Measurements from ENCODE around the gene ARHGAP18. TPM values are rescaled to one million over a fixed set of nuclear protein-coding genes. Genes with fewer than 3 reads are reported as not detected.

ARHGAP18 gene
- total and polyA plus RNA-seq, 4 experiments from 2014 or later: 2.3 to 4.6 (median 4.0) TPM

GRCh38 chr6:129659167-129659566, 50.8 kb downstream of the ARHGAP18 start:
- H3K36me3 Mint-ChIP-seq: peaks cover 0 to 3% of the 10 kb centered on the region in 2 donors
- intact Hi-C loops (cut with micrococcal nuclease): no loop called here
- H3K4me1 Mint-ChIP-seq: peaks cover 0 to 21% (median 11%) of the 10 kb centered on the region in 4 donors
- POLR2A ChIA-PET (ENCODE audit: partially characterized antibody): no interaction called here
- H3K9me3 Mint-ChIP-seq: no peaks in the 10 kb centered on the region
- H3K27me3 Mint-ChIP-seq: no peaks in the 10 kb centered on the region
- no peak overlapping the region for H3K27ac ChIP-seq (ENCODE audit: low read depth, low read length)
- H3K27ac Mint-ChIP-seq: no peak overlapping the region
- H3K27me3 ChIP-seq (ENCODE audit: insufficient read depth, low read length): no peaks in the 10 kb centered on the region
- no peaks in the 10 kb centered on the region for H3K36me3 ChIP-seq (ENCODE audit: insufficient read depth, low read length)
- no peak for DNase-seq
- no peaks in the 10 kb centered on the region for H3K4me1 ChIP-seq (ENCODE audit: insufficient read depth, low read length)
- H3K9me3 ChIP-seq (ENCODE audit: control insufficient read depth in 1 of 2, low read length in 2 of 2): no peaks in the 10 kb centered on the region
- CTCF ChIA-PET (ENCODE audit: partially characterized antibody): no interaction called here
- no peak overlapping the region for H3K4me3 ChIP-seq (ENCODE audit: low read length in 2 of 2)
- no peak overlapping the region for H3K4me3 Mint-ChIP-seq

GRCh38 chr6:129657483-129657882, 52.5 kb downstream of the ARHGAP18 start:
- Histone ChIP-seq H3K27ac (ENCODE audit: low read depth, low read length) (no peak overlapping the region), H3K36me3 (ENCODE audit: insufficient read depth, low read length) (no peaks in the 10 kb centered on the region), H3K9me3 (ENCODE audit: control insufficient read depth in 1 of 2, low read length in 2 of 2) (no peaks in the 10 kb centered on the region), H3K4me3 (ENCODE audit: low read length in 2 of 2) (no peak overlapping the region), H3K4me1 (ENCODE audit: insufficient read depth, low read length) (no peaks in the 10 kb centered on the region), H3K27me3 (ENCODE audit: insufficient read depth, low read length) (no peaks in the 10 kb centered on the region)
- intact Hi-C loops (cut with micrococcal nuclease): no loop called here
- no peak for DNase-seq
- no peak overlapping the region for H3K27ac Mint-ChIP-seq
- H3K4me1 Mint-ChIP-seq: peaks cover 0 to 19% (median 9%) of the 10 kb centered on the region in 4 donors
- CTCF ChIA-PET (ENCODE audit: partially characterized antibody): interaction anchor here (1.1 kb wide), 1 partner anchor 9 kb away, joined by 3 read pairs; no protein-coding TSS in a partner anchor
- no peaks in the 10 kb centered on the region for H3K27me3 Mint-ChIP-seq
- H3K4me3 Mint-ChIP-seq: no peak overlapping the region
- H3K9me3 Mint-ChIP-seq: no peaks in the 10 kb centered on the region
- peaks cover 0 to 4% of the 10 kb centered on the region in 2 donors for H3K36me3 Mint-ChIP-seq
- POLR2A ChIA-PET (ENCODE audit: partially characterized antibody): no interaction called here

GRCh38 chr6:129655334-129655733, 54.6 kb downstream of the ARHGAP18 start:
- H3K4me3 Mint-ChIP-seq: no peak overlapping the region
- H3K27ac ChIP-seq (ENCODE audit: low read depth, low read length): no peak overlapping the region
- CTCF ChIA-PET (ENCODE audit: partially characterized antibody): interaction anchor here (0.7 to 1.0 kb wide), 2 partner anchors 62 to 89 kb away, joined by 3 to 4 read pairs; no protein-coding TSS in a partner anchor
- peaks cover 0 to 4% of the 10 kb centered on the region in 2 donors for H3K36me3 Mint-ChIP-seq
- no peak overlapping the region for H3K4me3 ChIP-seq (ENCODE audit: low read length in 2 of 2)
- no peaks in the 10 kb centered on the region for H3K27me3 Mint-ChIP-seq
- H3K36me3 ChIP-seq (ENCODE audit: insufficient read depth, low read length): no peaks in the 10 kb centered on the region
- peaks cover 0 to 15% (median 4%) of the 10 kb centered on the region in 4 donors for H3K4me1 Mint-ChIP-seq
- no peaks in the 10 kb centered on the region for H3K4me1 ChIP-seq (ENCODE audit: insufficient read depth, low read length)
- no peaks in the 10 kb centered on the region for H3K9me3 ChIP-seq (ENCODE audit: control insufficient read depth in 1 of 2, low read length in 2 of 2)
- no peak for DNase-seq
- intact Hi-C loops (cut with micrococcal nuclease): no loop called here
- POLR2A ChIA-PET (ENCODE audit: partially characterized antibody): no interaction called here
- no peaks in the 10 kb centered on the region for H3K27me3 ChIP-seq (ENCODE audit: insufficient read depth, low read length)
- H3K9me3 Mint-ChIP-seq: no peaks in the 10 kb centered on the region
- H3K27ac Mint-ChIP-seq: peak overlapping the region in 1 of 7 donors; percentile 32

GRCh38 chr6:129653746-129654145, 56.2 kb downstream of the ARHGAP18 start:
- DNase-seq: no peak
- Histone ChIP-seq H3K9me3 (ENCODE audit: control insufficient read depth in 1 of 2, low read length in 2 of 2) (no peaks in the 10 kb centered on the region), H3K27me3 (ENCODE audit: insufficient read depth, low read length) (no peaks in the 10 kb centered on the region), H3K4me1 (ENCODE audit: insufficient read depth, low read length) (no peaks in the 10 kb centered on the region), H3K4me3 (ENCODE audit: low read length in 2 of 2) (no peak overlapping the region), H3K27ac (ENCODE audit: low read depth, low read length) (no peak overlapping the region), H3K36me3 (ENCODE audit: insufficient read depth, low read length) (no peaks in the 10 kb centered on the region)
- Mint-ChIP-seq H3K27me3 (no peaks in the 10 kb centered on the region), H3K4me3 (no peak overlapping the region), H3K36me3 (peaks cover 0 to 7% of the 10 kb centered on the region in 2 donors), H3K4me1 (peaks cover 0 to 11% (median 4%) of the 10 kb centered on the region in 4 donors), H3K27ac (no peak overlapping the region), H3K9me3 (no peaks in the 10 kb centered on the region)
- intact Hi-C loops (cut with micrococcal nuclease): no loop called here
- ChIA-PET CTCF (ENCODE audit: partially characterized antibody) (interaction anchor here (1.0 to 2.0 kb wide), 5 partner anchors 9 to 56 kb away, joined by 3 to 8 read pairs (median 3); no protein-coding TSS in a partner anchor), POLR2A (ENCODE audit: partially characterized antibody) (no interaction called here)

- Histone ChIP-seq H3K36me3 (ENCODE audit: insufficient read depth, low read length) (no peaks in the 10 kb centered on the region), H3K27ac (ENCODE audit: low read depth, low read length) (no peak overlapping the region), H3K4me1 (ENCODE audit: insufficient read depth, low read length) (no peaks in the 10 kb centered on the region), H3K9me3 (ENCODE audit: control insufficient read depth in 1 of 2, low read length in 2 of 2) (no peaks in the 10 kb centered on the region), H3K4me3 (ENCODE audit: low read length in 2 of 2) (no peak overlapping the region), H3K27me3 (ENCODE audit: insufficient read depth, low read length) (no peaks in the 10 kb centered on the region)
- Mint-ChIP-seq H3K36me3 (peaks cover 0 to 8% of the 10 kb centered on the region in 2 donors), H3K4me1 (peaks cover 0 to 12% (median 5%) of the 10 kb centered on the region in 4 donors), H3K27me3 (no peaks in the 10 kb centered on the region), H3K27ac (no peak overlapping the region), H3K4me3 (no peak overlapping the region), H3K9me3 (no peaks in the 10 kb centered on the region)
- ChIA-PET POLR2A (ENCODE audit: partially characterized antibody) (no interaction called here), CTCF (ENCODE audit: partially characterized antibody) (interaction anchor here (1.4 to 2.0 kb wide), 4 partner anchors 10 to 55 kb away, joined by 3 to 8 read pairs (median 4); no protein-coding TSS in a partner anchor)
- DNase-seq: no peak
- intact Hi-C loops (cut with micrococcal nuclease): no loop called here
Measured at GRCh38 chr6:129653229-129653628, 56.7 kb downstream of the ARHGAP18 start.

GRCh38 chr6:129651291-129651691, 58.7 kb downstream of the ARHGAP18 start:
- H3K9me3 ChIP-seq (ENCODE audit: control insufficient read depth in 1 of 2, low read length in 2 of 2): no peaks in the 10 kb centered on the region
- intact Hi-C loops (cut with micrococcal nuclease): no loop called here
- POLR2A ChIA-PET (ENCODE audit: partially characterized antibody): no interaction called here
- no peak overlapping the region for H3K27ac ChIP-seq (ENCODE audit: low read depth, low read length)
- CTCF ChIA-PET (ENCODE audit: partially characterized antibody): no interaction called here
- no peak for DNase-seq
- no peaks in the 10 kb centered on the region for H3K27me3 ChIP-seq (ENCODE audit: insufficient read depth, low read length)
- no peaks in the 10 kb centered on the region for H3K36me3 ChIP-seq (ENCODE audit: insufficient read depth, low read length)
- Mint-ChIP-seq H3K4me1 (peaks cover 0 to 12% (median 5%) of the 10 kb centered on the region in 4 donors), H3K36me3 (peaks cover 0 to 8% of the 10 kb centered on the region in 2 donors), H3K27me3 (no peaks in the 10 kb centered on the region), H3K27ac (no peak overlapping the region), H3K4me3 (no peak overlapping the region), H3K9me3 (no peaks in the 10 kb centered on the region)
- no peak overlapping the region for H3K4me3 ChIP-seq (ENCODE audit: low read length in 2 of 2)
- H3K4me1 ChIP-seq (ENCODE audit: insufficient read depth, low read length): no peaks in the 10 kb centered on the region

- DNase-seq: no peak
- H3K27ac ChIP-seq (ENCODE audit: low read depth, low read length): no peak overlapping the region
- Mint-ChIP-seq H3K27ac (no peak overlapping the region), H3K9me3 (no peaks in the 10 kb centered on the region), H3K27me3 (no peaks in the 10 kb centered on the region), H3K4me1 (peaks cover 0 to 4% (median 3%) of the 10 kb centered on the region in 4 donors), H3K4me3 (peak overlapping the region in 2 of 8 donors; percentile 11 to 12), H3K36me3 (peaks cover 0 to 8% of the 10 kb centered on the region in 2 donors)
- H3K4me1 ChIP-seq (ENCODE audit: insufficient read depth, low read length): no peaks in the 10 kb centered on the region
- POLR2A ChIA-PET (ENCODE audit: partially characterized antibody): no interaction called here
- no peaks in the 10 kb centered on the region for H3K27me3 ChIP-seq (ENCODE audit: insufficient read depth, low read length)
- CTCF ChIA-PET (ENCODE audit: partially characterized antibody): interaction anchor here (0.6 to 1.5 kb wide), 3 partner anchors 51 to 643 kb away, joined by 3 to 5 read pairs (median 4); no protein-coding TSS in a partner anchor
- intact Hi-C loops (cut with micrococcal nuclease): no loop called here
- no peaks in the 10 kb centered on the region for H3K9me3 ChIP-seq (ENCODE audit: control insufficient read depth in 1 of 2, low read length in 2 of 2)
- H3K4me3 ChIP-seq (ENCODE audit: low read length in 2 of 2): no peak overlapping the region
- no peaks in the 10 kb centered on the region for H3K36me3 ChIP-seq (ENCODE audit: insufficient read depth, low read length)
Measured at GRCh38 chr6:129648819-129649491, 61.0 kb downstream of the ARHGAP18 start.

All from CD4-positive, alpha-beta memory T cell (primary cell).